Gastroesophageal sphincter (tissue), 4 donors: ENCODE data around the gene ATP2B2. TPM values are rescaled to one million over a fixed set of nuclear protein-coding genes. Genes with fewer than 3 reads are reported as not detected.

Source experiments
- ATAC-seq: fragments of 150-250 bp; one replicate; pipeline ENCODE4 v1.9.1; 2016; ENCODE audit warnings: mild to moderate bottlenecking, moderate library complexity
- H3K27ac ChIP-seq, 4 donors: fragments of 200-600 bp; sonication (generic) in 3 of 4; 1 replicate in 3 of 4; 2 replicates in 1 of 4; pipeline ENCODE4 v1.5.1; 2016 to 2019
- H3K27me3 ChIP-seq: fragments of 200-600 bp; sonication (generic); one replicate; pipeline ENCODE4 v1.5.1; 2019
- H3K36me3 ChIP-seq, 2 donors: fragments of 200-600 bp; sonication (generic); one replicate each; pipeline ENCODE4 v1.5.1; 2019; ENCODE audit warnings: control low read depth in 1 of 2
- H3K4me1 ChIP-seq, 3 donors: fragments of 200-600 bp; sonication (generic); 1 replicate in 2 of 3; 2 replicates in 1 of 3; pipeline ENCODE4 v1.5.1; 2016 to 2019; ENCODE audit warnings: control low read depth in 2 of 3
- H3K4me3 ChIP-seq, 2 donors: fragments of 200-600 bp; sonication (generic); one replicate each; pipeline ENCODE4 v1.5.1; 2019; ENCODE audit warnings: mild to moderate bottlenecking in 1 of 2, moderate library complexity in 1 of 2
- H3K9me3 ChIP-seq, 3 donors: fragments of 200-600 bp; sonication (generic); one replicate each; pipeline ENCODE4 v1.5.1; 2017 to 2019; ENCODE audit warnings: control low read depth in 2 of 3
- CTCF ChIP-seq, 4 experiments: fragments of 200-600 bp in 2 of 4; fragments of 450-650 bp in 2 of 4; sonication (generic) in 1 of 4; IDR thresholded peaks; one replicate each; pipeline ENCODE4 v1.5.1; 2017 to 2019; ENCODE audit warnings: antibody characterized with exemption in 4 of 4, mild to moderate bottlenecking in 2 of 4, moderate library complexity in 2 of 4
- EP300 ChIP-seq: sonication (generic); formaldehyde crosslinking; IDR thresholded peaks from one replicate; pipeline ENCODE4 v1.6.1; 2017; ENCODE audit warnings: antibody characterized with exemption, mild to moderate bottlenecking
- POLR2A ChIP-seq, 2 donors: fragments of 450-650 bp; IDR thresholded peaks; one replicate each; pipeline ENCODE4 v1.6.1; 2017; ENCODE audit warnings: antibody characterized with exemption in 2 of 2, mild to moderate bottlenecking in 2 of 2, moderate library complexity in 1 of 2
- POLR2AphosphoS5 ChIP-seq: sonication (generic); formaldehyde crosslinking; IDR thresholded peaks from one replicate; pipeline ENCODE4 v1.6.1; 2017; ENCODE audit warnings: antibody characterized with exemption
- WGBS, 2 donors: methylation state at CpG; one replicate each; pipeline ENCODE4 v1.1.5; 2018; ENCODE audit warnings: low coverage in 1 of 2; 5-methylcytosine and 5-hydroxymethylcytosine counted together
- total RNA-seq, 4 donors: library from RNA; depleted of rRNA; stranded (reverse); fragments of >200 nt; gene quantifications; one replicate each; pipeline ENCODE4 v1.1.0, GENCODE V29; 2016

ATP2B2 gene
- total RNA-seq, 4 donors from 2014 or later: 0.13 to 0.30 (median 0.27) TPM; not detected in 1

GRCh38 chr3:10338164-10338470, 167.3 kb downstream of the ATP2B2 start:
- 58 to 79% methylated on average over 5 to 10 of the region's 16 CpGs for WGBS, 2 donors
- TF ChIP-seq POLR2AphosphoS5 (no peak), CTCF (IDR thresholded peaks at IDR 0.05) (no peak), POLR2A (IDR thresholded peaks at IDR 0.05) (no peak), EP300 (no peak)

GRCh38 chr3:10337323-10338163, 167.8 kb downstream of the ATP2B2 start:
- TF ChIP-seq CTCF (IDR thresholded peaks at IDR 0.05) (no peak), EP300 (no peak), POLR2AphosphoS5 (no peak), POLR2A (IDR thresholded peaks at IDR 0.05) (no peak)
- WGBS, 2 donors: 40 to 89% methylated on average over 1 to 4 of the region's 20 CpGs

More at GRCh38 chr3:10338164-10338470, 167.3 kb downstream of the ATP2B2 start:
- H3K27me3 ChIP-seq: peaks cover 21% of the 10 kb centered on the region
- no peak overlapping the region for H3K27ac ChIP-seq
- no peak overlapping the region for H3K4me3 ChIP-seq
- no peak for ATAC-seq
- H3K9me3 ChIP-seq: no peaks in the 10 kb centered on the region
- no peaks in the 10 kb centered on the region for H3K4me1 ChIP-seq
- H3K36me3 ChIP-seq: no peaks in the 10 kb centered on the region

GRCh38 chr3:10336761-10337160, 168.6 kb downstream of the ATP2B2 start:
- Histone ChIP-seq H3K36me3 (no peaks in the 10 kb centered on the region), H3K27ac (no peak overlapping the region), H3K4me1 (no peaks in the 10 kb centered on the region), H3K4me3 (no peak overlapping the region), H3K9me3 (no peaks in the 10 kb centered on the region), H3K27me3 (peaks cover 20% of the 10 kb centered on the region)
- no peak for TF ChIP-seq POLR2A (IDR thresholded peaks at IDR 0.05)
- no peak for TF ChIP-seq EP300
- TF ChIP-seq POLR2AphosphoS5: no peak
- no peak for TF ChIP-seq CTCF (IDR thresholded peaks at IDR 0.05)
- WGBS, 2 donors: 66% methylated on average over 3 of the region's 11 CpGs; no CpG with 5 or more reads in 1 of the 2 donors
- no peak for ATAC-seq

More at GRCh38 chr3:10337323-10338163, 167.8 kb downstream of the ATP2B2 start:
- no peak overlapping the region for H3K4me3 ChIP-seq
- peaks cover 16% of the 10 kb centered on the region for H3K27me3 ChIP-seq
- no peaks in the 10 kb centered on the region for H3K36me3 ChIP-seq
- H3K9me3 ChIP-seq: no peaks in the 10 kb centered on the region
- H3K4me1 ChIP-seq: no peaks in the 10 kb centered on the region
- no peak for ATAC-seq
- H3K27ac ChIP-seq: no peak overlapping the region

GRCh38 chr3:10335871-10336622, 169.3 kb downstream of the ATP2B2 start:
- H3K36me3 ChIP-seq: no peaks in the 10 kb centered on the region
- peaks cover 23% of the 10 kb centered on the region for H3K27me3 ChIP-seq
- no peak overlapping the region for H3K27ac ChIP-seq
- no peak for ATAC-seq
- TF ChIP-seq EP300: no peak
- TF ChIP-seq CTCF (IDR thresholded peaks at IDR 0.05): no peak
- no peak for TF ChIP-seq POLR2A (IDR thresholded peaks at IDR 0.05)
- TF ChIP-seq POLR2AphosphoS5: no peak
- H3K4me3 ChIP-seq: no peak overlapping the region
- no peaks in the 10 kb centered on the region for H3K9me3 ChIP-seq
- no peaks in the 10 kb centered on the region for H3K4me1 ChIP-seq
- WGBS, 2 donors: 80 to 83% methylated on average over 4 to 16 of the region's 29 CpGs
